Activated T-cell treated with anti-CD3 and anti-CD28 coated beads, Interleukin-2, amount 50 U/mL, for 4 hours (primary cell): ENCODE results near the gene ZNF775. TPM values are rescaled to one million over a fixed set of nuclear protein-coding genes. Genes with fewer than 3 reads are reported as not detected.

ENCODE experiments used
- ATAC-seq, 2 donors: fragments of 200-7000 bp; cut with Tn5 transposase; one replicate each; pipeline ENCODE4 v1.10.0; 2021
- DNase-seq: peaks from one replicate; pipeline ENCODE4 v3.0.0-alpha.2; 2020
- H3K27me3 Mint-ChIP-seq: one replicate; pipeline ENCODE4 v1.8.0; 2021; ENCODE audit warnings: low read depth, mixed read lengths
- H3K36me3 Mint-ChIP-seq: one replicate; pipeline ENCODE4 v1.8.0; 2022; ENCODE audit warnings: mixed read lengths; ENCODE audit not compliant: insufficient read depth
- H3K4me1 Mint-ChIP-seq: one replicate; pipeline ENCODE4 v1.8.0; 2021; ENCODE audit warnings: low read depth, mixed read lengths
- H3K4me3 Mint-ChIP-seq: one replicate; pipeline ENCODE4 v1.8.0; 2021; ENCODE audit warnings: mild to moderate bottlenecking, moderate library complexity, mixed read lengths
- H3K9me3 Mint-ChIP-seq: one replicate; pipeline ENCODE4 v1.8.0; 2021; ENCODE audit warnings: mixed read lengths
- total RNA-seq, 3 donors: library from RNA; stranded (reverse); gene quantifications; one replicate each; pipeline ENCODE4 v1.2.1, GENCODE V29; 2021

ZNF775 gene
- total RNA-seq, 3 donors from 2014 or later: 3.4 to 4.5 (median 4.2) TPM

DNA sequence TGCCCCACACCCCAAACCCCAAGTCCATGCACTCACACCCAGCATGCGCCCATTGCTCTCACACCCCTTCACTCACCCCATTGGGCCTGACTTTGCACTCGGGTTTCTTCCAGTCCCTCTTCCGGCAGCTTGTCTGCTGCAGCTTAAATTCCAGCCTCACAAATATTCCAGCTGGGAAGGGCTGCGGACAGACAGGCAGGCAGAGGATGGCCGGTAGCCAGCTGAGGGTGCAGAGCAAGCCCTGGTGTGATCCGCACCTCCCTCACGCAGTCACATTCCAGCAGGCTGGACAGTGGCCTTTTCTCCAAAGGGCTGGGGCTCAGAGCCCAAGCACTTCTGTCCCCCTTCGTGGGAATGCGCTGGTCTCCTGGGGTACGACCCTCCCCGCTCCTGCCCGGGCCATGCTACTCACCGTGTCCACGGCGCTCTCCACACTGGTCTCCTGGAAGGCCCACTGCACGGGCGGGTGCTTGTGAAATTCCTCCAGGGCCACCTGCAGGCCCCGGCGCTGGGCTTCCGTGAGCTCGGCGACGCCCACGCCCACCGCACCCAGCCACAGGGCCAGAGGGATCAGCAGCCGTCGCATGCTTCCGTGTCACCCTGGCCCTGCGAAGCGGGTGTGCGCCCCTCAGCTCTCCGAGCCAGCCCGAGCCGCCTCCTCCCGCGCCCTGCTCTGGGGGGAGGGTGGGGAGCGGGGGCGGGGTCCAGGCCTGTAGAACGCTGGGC is 38.9 kb upstream of the ZNF775 start:
- H3K36me3 Mint-ChIP-seq: peaks cover 9% of the 10 kb centered on the region
- H3K27me3 Mint-ChIP-seq: peaks cover 40% of the 10 kb centered on the region
- H3K4me1 Mint-ChIP-seq: peaks cover 11% of the 10 kb centered on the region
- DNase-seq (no peak), ATAC-seq (peak; percentile 61 to 65)
- H3K4me3 Mint-ChIP-seq: no peak overlapping the region
- no peaks in the 10 kb centered on the region for H3K9me3 Mint-ChIP-seq

DNA sequence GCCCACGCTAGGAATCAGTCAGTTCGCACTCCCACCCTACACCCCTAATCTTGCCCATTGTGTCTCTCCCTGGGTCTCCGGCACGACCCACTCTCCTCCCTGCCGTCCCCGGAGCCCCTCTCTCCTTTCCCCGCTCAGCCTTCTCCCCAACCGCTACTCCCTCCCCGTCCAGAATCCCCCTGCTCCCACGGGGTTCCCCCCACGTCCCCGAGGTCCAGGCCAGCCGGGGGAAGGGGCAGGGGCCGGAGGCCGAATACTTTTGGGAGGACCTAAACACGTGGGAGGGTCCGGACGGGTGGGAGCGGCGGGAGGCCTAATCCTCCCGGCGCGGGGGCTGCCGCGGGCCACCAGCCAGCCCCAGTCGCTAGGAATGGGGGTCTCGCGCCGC is 38.3 kb upstream of the ZNF775 start:
- peaks cover 9% of the 10 kb centered on the region for H3K36me3 Mint-ChIP-seq
- H3K4me1 Mint-ChIP-seq: peaks cover 11% of the 10 kb centered on the region
- H3K9me3 Mint-ChIP-seq: no peaks in the 10 kb centered on the region
- H3K4me3 Mint-ChIP-seq: no peak overlapping the region
- peaks cover 41% of the 10 kb centered on the region for H3K27me3 Mint-ChIP-seq
- no peak for DNase-seq
- no peak for ATAC-seq

DNA sequence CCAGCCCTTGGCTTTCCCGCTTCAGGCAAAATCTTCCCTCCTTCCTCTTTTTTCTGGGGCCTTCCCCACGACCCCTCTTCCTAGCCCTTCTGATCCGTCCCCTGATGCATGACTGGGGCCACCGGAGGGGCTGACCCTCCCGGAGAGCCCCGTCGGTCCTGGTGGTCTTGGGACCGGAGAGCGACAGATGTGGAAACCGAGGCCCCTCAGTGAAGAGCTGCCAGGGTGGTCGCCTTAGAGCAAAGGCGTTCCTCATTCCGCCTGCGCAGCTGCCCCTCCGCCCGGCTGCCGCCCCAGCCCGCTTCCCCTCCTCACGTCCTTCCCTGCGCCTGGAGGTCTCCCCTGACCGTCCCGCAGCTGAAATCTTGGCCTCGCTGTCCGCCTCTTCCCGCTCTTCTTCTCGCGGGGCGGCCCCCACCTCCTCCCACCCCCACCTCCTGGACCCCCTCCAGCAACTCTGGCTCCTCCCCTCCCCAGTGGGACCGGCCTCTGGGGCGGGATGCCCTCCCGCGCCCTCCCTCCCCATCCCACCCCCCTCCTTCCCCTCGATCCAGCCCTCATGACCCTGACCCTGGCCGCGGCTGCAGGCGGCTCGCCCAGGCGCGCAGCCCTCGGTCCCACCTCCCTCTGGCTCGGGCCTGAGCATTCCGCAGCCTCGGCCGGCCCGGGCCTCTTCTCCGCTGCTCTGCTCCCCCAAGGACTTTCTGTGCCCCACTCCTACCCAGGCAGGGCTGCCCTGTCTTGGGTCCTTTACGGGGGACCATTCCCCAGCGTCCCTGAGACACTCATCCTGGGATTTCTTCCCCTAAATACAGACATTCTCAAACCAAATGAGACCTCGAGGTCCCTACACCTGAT is 37.6 kb upstream of the ZNF775 start, which contains the start of gene RARRES2:
TSS of gene RARRES2 (minus strand) at position 367 of the 858 bp plus-strand sequence. CDS start 1,020 bp downstream, outside the sequence.
- Mint-ChIP-seq H3K4me3 (no peak within 1 kb of the TSS), H3K4me1 (peaks cover 11% of the 10 kb centered on the region)

DNA sequence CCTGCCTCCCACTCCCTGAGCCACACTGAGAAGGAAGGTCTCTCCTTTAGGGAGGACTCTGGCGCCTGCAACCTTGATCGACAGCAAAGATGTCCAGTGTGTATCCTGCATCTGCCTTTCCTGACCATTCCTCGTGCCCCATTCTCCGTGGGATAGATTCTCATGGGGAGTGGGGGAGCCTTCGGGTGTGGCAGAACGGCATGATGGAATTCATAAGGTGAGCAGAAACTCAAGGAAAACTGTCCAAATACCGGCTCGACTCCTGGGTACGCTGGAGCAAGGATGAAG is 37.1 kb upstream of the ZNF775 start:
- Mint-ChIP-seq H3K4me1 (peaks cover 11% of the 10 kb centered on the region), H3K4me3 (no peak overlapping the region), H3K27me3 (peaks cover 49% of the 10 kb centered on the region), H3K9me3 (no peaks in the 10 kb centered on the region), H3K36me3 (peaks cover 6% of the 10 kb centered on the region)
- ATAC-seq: no peak
- DNase-seq: no peak

More for the DNA sequence above, 37.6 kb upstream of the ZNF775 start, which contains the start of gene RARRES2:
- ATAC-seq: no peak
- H3K9me3 Mint-ChIP-seq: no peaks in the 10 kb centered on the region
- H3K27me3 Mint-ChIP-seq: peaks cover 46% of the 10 kb centered on the region
- H3K36me3 Mint-ChIP-seq: peaks cover 6% of the 10 kb centered on the region
- DNase-seq: no peak

DNA sequence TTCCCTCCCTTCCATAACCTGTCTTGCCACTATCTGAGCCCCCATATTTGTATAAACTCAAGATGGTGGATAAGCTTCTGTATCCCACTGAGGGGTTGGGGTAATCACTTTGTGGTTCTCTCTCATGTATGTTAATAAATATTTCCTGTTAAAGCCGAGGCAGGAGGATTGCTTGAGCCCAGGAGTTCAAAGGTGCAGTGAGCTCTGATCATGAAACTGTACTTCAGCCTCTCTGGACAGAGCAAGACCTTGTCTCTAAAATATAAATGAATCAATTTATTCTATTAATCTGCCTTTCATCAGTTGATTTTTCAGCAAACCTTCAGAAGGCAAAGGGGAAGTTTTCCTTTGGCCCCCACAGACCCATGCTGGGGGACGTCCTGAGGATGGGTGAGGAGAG is 35.9 kb upstream of the ZNF775 start:
- Mint-ChIP-seq H3K9me3 (no peaks in the 10 kb centered on the region), H3K27me3 (peaks cover 49% of the 10 kb centered on the region), H3K4me1 (peaks cover 11% of the 10 kb centered on the region), H3K4me3 (no peak overlapping the region), H3K36me3 (no peaks in the 10 kb centered on the region)
- ATAC-seq (no peak), DNase-seq (no peak)

DNA sequence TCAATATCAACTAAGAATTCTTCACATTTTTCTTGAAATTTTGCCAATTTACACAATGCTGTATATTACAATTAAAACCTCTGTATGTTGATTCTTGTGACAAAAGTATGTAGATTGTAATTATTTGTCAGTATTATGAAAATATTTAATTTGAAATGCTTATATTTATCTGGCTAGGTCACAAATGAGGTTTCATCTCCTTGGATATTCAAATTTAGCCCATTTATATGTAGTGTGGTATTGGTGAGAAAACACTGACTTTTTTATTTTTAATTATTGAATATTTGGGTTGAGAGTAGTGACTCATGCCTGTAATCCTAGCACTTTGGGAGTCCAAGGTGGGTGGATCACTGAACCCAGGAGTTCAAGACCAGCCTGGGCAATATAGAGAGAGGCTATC is 34.8 kb upstream of the ZNF775 start:
- DNase-seq (no peak), ATAC-seq (no peak)
- Mint-ChIP-seq H3K36me3 (no peaks in the 10 kb centered on the region), H3K4me1 (peaks cover 11% of the 10 kb centered on the region), H3K9me3 (no peaks in the 10 kb centered on the region), H3K4me3 (no peak overlapping the region), H3K27me3 (peaks cover 49% of the 10 kb centered on the region)

DNA sequence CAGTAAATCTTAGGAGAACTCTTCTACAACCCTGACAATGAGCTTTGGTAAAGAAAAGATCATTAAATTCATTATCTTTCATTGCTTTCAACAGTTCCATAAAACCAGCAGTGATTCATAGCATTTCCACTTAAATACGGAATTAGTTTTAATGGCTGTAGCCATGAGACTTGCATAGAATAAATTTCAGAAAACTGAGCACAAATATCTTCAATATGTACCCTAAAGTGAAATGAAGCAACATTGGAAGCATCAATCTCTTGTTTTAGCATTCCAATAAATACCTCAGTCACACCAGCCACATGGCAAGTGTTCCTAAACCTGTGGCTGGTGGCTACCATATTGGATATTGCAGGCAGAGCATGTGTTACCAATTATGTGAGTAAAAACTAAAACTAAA is 34.1 kb upstream of the ZNF775 start:
- Mint-ChIP-seq H3K36me3 (no peaks in the 10 kb centered on the region), H3K27me3 (peaks cover 42% of the 10 kb centered on the region), H3K4me3 (no peak overlapping the region), H3K4me1 (peaks cover 8% of the 10 kb centered on the region), H3K9me3 (no peaks in the 10 kb centered on the region)
- ATAC-seq (no peak), DNase-seq (no peak)

DNA sequence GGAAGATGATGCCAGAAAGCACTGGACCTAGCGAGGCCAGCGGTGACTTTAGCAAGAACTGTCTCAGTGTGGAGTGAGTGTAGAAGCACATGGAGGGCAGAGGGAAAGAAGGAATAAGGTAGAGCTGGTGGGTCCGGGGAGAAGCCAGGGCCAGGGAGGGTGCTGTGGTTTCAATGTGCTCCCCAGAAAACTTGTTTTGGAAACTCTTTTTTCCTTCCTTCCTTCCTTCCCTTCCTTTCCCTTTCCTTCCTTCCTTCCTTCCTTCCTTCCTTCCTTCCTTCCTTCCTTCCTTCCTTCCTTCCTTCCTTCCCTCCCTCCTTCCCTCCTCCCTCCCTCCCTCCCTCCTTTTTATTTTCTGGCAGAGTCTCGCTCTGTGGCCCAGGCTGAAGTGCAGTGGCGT is 32.2 kb upstream of the ZNF775 start:
- no peak for ATAC-seq
- H3K9me3 Mint-ChIP-seq: no peaks in the 10 kb centered on the region
- H3K36me3 Mint-ChIP-seq: no peaks in the 10 kb centered on the region
- H3K4me3 Mint-ChIP-seq: no peak overlapping the region
- H3K4me1 Mint-ChIP-seq: peaks cover 2% of the 10 kb centered on the region
- no peak for DNase-seq
- H3K27me3 Mint-ChIP-seq: peaks cover 33% of the 10 kb centered on the region

DNA sequence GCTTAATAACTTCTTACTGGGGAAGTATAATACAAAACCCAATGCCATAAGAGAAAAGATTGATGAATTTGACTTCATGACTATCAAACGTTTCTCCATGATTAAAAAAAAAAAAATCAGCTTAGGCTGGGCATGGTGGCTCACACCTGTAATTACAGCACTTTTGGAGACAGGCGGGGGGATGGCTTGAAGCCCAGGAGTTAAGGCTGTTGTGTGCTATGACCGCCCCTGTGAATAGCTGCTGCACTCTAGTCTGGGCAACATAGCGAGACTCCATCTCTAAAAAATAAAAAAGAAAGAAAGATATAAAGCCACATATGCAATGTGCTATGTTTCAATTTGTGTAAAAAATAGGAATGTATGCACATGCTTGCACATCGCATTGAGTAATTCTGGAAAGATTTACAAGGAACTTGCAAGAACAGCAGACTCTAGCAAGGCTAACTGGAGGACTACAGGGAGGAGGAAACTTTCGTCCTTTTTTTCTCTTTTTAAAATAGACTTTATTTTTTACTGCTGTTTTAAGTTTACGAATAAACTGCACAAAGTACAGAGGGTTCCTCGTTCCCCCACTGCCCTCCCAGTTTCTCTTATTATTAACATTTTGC is 27.4 kb upstream of the ZNF775 start:
- H3K36me3 Mint-ChIP-seq: no peaks in the 10 kb centered on the region
- no peak overlapping the region for H3K4me3 Mint-ChIP-seq
- peaks cover 1% of the 10 kb centered on the region for H3K27me3 Mint-ChIP-seq
- no peaks in the 10 kb centered on the region for H3K9me3 Mint-ChIP-seq
- peaks cover 7% of the 10 kb centered on the region for H3K4me1 Mint-ChIP-seq
- no peak for DNase-seq
- no peak for ATAC-seq

DNA sequence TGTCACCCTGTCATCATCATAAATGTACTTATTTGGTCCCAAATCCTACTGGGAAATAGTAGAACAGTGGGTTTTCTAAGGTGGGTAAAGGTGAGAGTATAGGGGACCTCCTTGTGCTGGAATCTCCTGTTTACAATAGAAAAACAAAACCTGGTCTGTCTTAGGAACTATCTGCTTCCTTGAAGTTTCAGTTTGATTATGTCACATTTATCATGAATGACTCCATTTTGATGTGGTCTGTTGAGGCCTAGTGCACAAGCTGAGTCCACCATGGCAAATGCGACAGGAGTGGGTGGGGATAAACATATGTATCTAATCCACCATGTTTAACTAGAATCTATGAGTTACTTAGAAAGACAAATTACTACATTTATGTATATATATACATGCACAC is 23.5 kb upstream of the ZNF775 start:
- no peaks in the 10 kb centered on the region for H3K36me3 Mint-ChIP-seq
- H3K27me3 Mint-ChIP-seq: no peaks in the 10 kb centered on the region
- H3K4me1 Mint-ChIP-seq: peaks cover 30% of the 10 kb centered on the region
- H3K4me3 Mint-ChIP-seq: no peak overlapping the region
- H3K9me3 Mint-ChIP-seq: no peaks in the 10 kb centered on the region
- no peak for DNase-seq
- no peak for ATAC-seq

DNA sequence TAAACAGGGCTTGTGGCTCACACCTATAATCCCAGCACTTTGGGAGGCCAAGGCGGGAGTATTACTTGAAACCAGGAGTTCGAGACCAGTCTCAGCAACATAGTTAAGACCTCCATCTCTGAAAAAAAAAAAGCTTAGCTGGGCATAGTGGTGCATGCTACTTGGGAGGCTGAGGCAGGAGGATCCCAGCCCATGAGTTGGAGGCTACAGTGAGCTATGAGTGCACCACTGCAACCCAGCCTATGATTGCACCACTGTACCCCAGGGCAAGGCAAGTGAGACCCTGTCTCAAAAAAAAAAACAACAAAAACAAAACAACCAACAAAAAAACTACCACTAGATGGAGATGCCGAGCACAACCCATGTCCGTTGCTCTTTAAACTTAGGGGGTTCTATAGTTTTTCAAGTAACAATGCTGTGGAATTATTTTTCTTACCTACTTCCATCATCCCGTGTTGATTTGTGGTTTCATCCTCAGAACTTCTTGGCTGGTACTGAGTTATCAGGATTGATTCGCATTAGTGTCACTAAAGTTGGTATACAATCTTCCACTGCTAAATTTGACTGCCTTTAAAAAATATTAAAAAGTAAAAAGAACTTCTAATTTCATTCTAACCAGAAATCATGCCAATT is 22.7 kb upstream of the ZNF775 start:
- no peaks in the 10 kb centered on the region for H3K9me3 Mint-ChIP-seq
- H3K4me1 Mint-ChIP-seq: peaks cover 30% of the 10 kb centered on the region
- ATAC-seq (no peak), DNase-seq (no peak)
- no peaks in the 10 kb centered on the region for H3K36me3 Mint-ChIP-seq
- no peaks in the 10 kb centered on the region for H3K27me3 Mint-ChIP-seq
- no peak overlapping the region for H3K4me3 Mint-ChIP-seq

DNA sequence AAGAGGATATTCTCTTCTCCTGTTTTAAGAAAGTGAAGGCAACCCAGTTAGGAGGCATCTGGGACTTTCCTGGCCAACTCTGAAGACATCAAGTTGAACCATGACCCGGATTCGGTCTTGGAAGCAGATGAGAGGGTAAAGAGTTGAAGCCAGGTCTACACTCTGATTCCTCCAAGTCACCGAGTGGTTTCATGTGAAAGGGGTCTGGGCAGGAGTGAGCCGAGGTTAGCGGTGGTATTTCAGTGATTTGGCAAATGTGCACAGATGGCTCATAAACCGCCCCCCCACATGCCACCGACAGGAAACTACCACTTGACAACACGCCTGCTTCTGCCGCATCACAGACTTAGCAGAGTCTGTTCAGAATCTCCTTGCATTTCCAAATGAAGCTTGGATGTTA is 21.9 kb upstream of the ZNF775 start:
- Mint-ChIP-seq H3K4me1 (peaks cover 30% of the 10 kb centered on the region), H3K27me3 (no peaks in the 10 kb centered on the region), H3K36me3 (no peaks in the 10 kb centered on the region), H3K4me3 (peak overlapping the region; percentile 55), H3K9me3 (no peaks in the 10 kb centered on the region)
- peak; percentile 89 to 93 for ATAC-seq
- DNase-seq: peak; percentile 67

DNA sequence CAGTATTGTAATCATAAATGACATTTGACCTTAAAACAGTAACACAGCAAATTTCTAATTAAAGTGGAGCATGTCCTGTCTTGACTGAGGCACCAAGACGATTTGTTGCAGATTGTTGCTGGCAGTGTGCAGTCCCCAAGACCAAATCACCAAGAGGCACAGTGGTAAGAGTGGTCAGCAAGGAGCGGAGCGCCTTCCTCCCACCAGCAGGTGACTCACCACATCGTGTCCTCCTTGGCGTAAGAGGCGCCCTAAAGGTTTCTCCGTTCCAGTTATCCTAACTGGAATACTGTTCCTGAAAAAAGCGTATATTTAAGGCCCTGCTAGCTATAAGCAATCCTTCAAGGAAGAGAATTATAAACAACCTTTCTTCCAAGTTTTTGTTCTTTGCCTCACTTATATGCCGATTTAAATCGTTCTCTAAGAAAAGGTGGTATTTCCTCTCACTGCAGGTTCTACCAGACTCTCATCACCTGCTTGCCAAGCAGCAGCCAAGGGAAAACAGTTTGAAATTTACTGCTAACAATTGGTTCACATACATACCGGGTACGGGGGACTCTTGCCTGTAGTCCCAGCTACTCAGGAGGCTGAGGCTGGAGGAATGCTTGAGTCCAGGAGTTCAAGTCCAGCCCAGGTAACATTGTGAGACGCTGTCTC is 21.2 kb upstream of the ZNF775 start:
- ATAC-seq: peak; percentile 27
- H3K4me1 Mint-ChIP-seq: peaks cover 30% of the 10 kb centered on the region
- H3K4me3 Mint-ChIP-seq: peak overlapping the region; percentile 55
- no peaks in the 10 kb centered on the region for H3K36me3 Mint-ChIP-seq
- H3K27me3 Mint-ChIP-seq: no peaks in the 10 kb centered on the region
- DNase-seq: no peak
- H3K9me3 Mint-ChIP-seq: no peaks in the 10 kb centered on the region

DNA sequence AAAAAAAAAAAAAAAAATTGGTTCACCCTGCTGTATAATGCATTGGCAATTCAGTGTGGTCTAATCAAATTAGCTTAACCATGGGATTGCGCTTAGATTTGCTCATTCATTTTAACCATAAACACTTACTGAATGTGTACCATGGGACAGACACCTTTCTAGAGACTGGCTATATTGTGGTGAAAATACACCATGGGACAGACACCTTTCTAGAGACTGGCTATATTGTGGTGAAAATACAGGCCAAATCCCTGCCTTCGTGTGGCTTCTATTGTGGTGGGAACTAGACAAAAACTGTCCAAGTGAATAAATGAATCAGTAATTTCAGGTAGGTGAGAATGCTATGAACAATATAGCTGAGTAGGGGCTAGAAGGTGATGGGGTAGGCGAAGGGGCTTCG is 20.7 kb upstream of the ZNF775 start:
- no peak overlapping the region for H3K4me3 Mint-ChIP-seq
- ATAC-seq: peak in 1 of 2 donors; percentile 14

More for the DNA sequence above, 20.7 kb upstream of the ZNF775 start:
- no peak for DNase-seq
- Mint-ChIP-seq H3K9me3 (no peaks in the 10 kb centered on the region), H3K36me3 (no peaks in the 10 kb centered on the region), H3K4me1 (peaks cover 30% of the 10 kb centered on the region), H3K27me3 (no peaks in the 10 kb centered on the region)
